Measurements from ENCODE around the gene SLC35B1.
"Not testable (repeated sequence)": the region's sequence is repeated elsewhere in the genome, so short reads cannot be mapped to it uniquely, and the experiment has no call there.

Gene SLC35B1

GRCh38 chr17:49734515-49735490, 27.0 kb upstream of the SLC35B1 start:
- DNase-seq (ENCODE audit: insufficient read length, low spot score) = no peak
- no peak for FAIRE-seq

- no peak for DNase-seq (ENCODE audit: insufficient read length, low spot score)
- no peak for FAIRE-seq
Observed at GRCh38 chr17:49731435-49731831, 23.7 kb upstream of the SLC35B1 start.

DNA sequence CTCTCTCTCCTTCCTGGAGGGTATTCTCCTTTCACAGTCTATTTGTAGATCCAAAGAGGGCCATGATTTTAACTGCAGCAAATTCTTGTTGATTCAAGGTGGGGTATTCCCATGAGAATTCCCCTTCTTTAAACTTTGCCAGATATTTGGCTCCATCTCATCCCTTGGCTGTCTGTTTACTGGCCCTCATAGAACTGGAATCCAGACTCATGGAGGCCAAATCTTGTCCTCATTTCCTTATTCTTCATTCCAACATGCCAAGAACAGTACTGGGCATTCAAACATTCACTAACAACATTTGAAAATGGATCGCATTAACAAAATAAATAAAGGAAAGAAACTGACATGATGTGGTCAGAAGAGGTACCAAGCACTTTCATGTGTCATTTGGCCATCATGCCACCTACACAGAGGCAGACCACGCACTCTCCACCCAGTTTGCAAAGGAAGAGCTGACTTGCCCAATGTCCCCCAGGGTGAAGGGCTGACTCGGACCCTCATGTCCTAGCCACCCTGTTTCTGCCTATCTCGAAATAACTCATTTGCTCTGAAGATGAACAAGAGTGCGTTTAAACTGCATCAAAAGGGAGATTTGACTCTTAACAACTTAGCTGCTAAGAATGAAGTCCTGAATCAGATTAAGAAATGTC, 23.1 kb upstream of the SLC35B1 start:
- no peak for DNase-seq (ENCODE audit: insufficient read length, low spot score)
- FAIRE-seq = no peak

- DNase-seq (ENCODE audit: insufficient read length, low spot score) = no peak
Observed at GRCh38 chr17:49730078-49730784, 22.5 kb upstream of the SLC35B1 start.

GRCh38 chr17:49729069-49729468, 21.3 kb upstream of the SLC35B1 start:
- DNase-seq (ENCODE audit: insufficient read length, low spot score) (no peak), FAIRE-seq (no peak)

More at GRCh38 chr17:49730078-49730784, 22.5 kb upstream of the SLC35B1 start:
- FAIRE-seq = no peak

DNA sequence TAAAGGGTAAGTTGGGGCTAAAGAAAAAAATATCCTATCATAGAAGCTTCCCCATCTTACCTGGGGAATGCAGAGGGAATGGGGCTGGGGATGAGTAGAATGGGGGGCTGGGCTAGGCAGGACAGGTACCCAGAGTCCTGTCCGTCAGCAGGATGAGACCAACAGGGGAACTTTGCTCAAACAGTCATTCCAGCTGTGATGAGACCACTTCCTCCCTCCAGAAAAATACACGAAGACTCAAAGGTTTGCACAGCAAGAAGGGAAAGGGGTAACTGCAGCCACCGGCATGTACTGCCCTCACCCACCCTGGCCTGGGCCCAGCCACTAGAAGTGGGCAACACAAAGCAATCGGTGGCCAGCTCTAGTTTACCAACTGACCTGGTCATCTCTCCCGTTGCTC, 20.7 kb upstream of the SLC35B1 start:
- FAIRE-seq (no peak), DNase-seq (ENCODE audit: insufficient read length, low spot score) (no peak)

DNA sequence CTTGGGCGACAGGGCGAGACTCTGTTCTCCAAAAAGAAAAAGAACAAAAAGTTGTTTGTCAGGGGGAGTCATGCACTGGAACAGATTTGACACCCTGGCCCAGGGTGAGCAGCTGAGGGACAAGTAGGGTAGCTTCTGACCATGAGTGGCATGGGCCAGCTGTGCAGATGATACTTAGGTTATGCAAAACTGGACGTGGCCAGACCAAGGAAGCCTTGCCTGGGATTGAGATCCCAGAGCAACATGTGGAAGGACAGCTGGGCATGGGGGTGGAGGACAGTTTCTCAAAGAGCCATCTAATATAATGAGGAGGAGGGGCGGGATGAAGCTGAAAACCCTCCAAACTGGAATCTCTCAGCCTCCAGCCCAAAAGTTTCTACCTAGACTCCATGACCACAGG, 19.6 kb upstream of the SLC35B1 start:
- DNase-seq (ENCODE audit: insufficient read length, low spot score) (no peak), FAIRE-seq (no peak)

DNA sequence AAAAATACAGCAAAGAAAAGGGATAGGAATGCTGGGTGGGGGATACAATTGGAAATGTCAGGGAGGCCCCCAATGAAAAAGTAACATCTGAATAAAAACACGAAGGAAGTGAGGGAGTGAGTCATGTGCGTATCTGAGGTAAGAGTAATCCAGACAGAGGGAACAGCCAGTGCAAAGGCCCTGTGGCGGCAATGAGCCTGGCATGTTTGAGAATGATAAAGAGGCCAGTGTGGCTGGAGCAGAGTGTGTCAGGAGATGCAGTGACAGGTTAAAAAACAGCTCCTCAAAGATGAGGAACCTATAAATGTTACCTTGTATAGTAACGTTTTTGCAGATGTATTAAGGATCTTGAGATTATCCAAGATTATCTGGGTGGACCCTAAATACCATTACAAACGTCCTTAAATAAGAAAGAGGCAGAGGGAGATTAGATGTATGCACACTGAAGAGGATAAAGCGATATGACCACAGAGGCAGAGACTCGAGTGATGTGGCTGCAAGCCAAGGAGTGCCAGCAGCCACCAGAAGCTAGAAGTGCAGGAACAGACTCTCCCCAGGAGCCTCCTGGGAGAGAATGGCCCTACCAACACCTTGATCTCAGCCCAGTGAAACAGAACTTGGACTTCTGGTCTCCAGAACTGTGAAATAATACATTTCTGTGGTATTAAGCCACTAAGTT, 17.8 kb upstream of the SLC35B1 start:
- FAIRE-seq (no peak), DNase-seq (ENCODE audit: insufficient read length, low spot score) (no peak)

DNA sequence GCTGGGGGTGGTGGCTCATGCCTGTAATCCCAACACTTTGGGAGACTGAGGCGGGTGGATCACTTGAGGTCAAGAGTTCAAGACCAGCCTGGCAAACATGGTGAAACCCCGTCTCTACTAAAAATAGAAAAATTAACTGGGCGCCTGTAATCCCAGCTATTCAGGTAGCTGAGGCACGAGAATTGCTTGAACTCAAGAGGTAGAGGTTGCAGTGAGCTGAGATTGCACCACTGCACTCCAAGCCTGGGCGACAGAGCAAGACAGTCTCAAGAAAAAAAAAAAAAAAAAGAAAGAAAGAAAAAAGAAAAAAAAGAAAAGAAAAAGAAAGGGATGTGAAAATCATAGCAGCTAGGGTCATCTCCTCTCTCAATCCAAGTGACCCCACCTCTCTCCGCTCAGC, 16.8 kb upstream of the SLC35B1 start:
- not testable (repeated sequence) for DNase-seq (ENCODE audit: insufficient read length, low spot score); FAIRE-seq

DNA sequence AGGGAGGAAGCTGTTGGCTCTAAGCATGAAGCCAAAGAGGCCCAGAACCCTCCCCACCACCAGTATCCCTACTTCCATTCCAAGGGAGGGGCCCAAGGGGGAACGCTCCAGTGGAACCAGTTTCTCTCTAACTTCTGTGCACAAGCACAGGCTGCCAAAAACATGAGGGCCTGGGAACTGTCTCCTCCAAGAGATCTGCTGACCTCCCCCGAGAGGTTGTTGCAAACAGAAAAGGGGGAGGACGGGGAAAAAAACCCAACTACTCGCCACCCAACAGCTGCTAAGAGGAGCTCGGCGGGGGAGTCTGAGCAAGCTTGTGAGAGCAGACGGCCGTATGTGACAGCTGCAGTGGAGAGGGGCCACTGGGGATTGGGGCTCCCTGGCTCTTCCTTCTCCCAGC, 15.7 kb upstream of the SLC35B1 start:
- DNase-seq (ENCODE audit: insufficient read length, low spot score) = no peak
- FAIRE-seq = no peak

DNA sequence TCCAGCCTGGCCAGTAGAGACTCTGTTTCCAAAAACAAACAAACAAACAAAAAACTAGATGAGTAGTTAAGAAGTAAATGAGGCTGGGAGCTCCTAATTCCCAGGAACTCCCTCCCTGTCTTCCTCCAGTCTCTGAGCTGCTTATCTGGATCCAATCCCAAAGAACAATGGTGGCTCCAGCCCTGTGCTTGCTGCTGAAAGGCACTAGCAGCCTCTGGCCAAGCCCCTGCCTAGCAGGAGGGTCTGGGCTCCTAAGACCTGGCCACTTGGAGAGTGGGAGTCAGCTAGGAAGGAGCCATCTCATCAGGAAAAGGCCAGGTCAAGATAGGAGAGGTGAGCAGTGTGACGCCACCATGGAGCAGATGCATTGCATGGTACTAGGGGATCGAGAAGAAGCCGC, 14.3 kb upstream of the SLC35B1 start:
- FAIRE-seq (no peak), DNase-seq (ENCODE audit: insufficient read length, low spot score) (no peak)

DNA sequence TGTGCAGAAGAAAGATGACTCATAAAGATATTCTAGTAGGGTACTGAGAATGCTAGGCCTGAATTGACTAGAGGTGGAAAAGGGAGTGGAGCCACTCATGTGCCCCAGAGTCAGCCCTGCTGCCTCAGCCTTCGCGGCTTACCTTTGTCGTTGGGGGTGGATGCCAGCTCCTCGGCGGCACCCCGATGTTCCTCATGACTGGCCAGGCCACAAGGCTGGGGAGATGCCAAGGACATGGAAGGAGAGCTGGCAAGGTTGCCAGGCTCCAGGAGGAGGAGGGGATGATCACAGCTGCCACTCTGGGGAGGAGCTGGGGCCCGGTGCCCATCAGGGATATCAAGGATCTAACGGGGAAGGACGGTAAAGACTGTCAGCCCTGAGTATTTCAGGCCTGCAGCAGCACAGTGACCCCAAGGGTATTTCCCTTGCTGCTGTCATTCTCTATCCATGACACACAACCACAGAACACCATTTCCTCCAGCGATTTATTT, 9.7 kb upstream of the SLC35B1 start:
- FAIRE-seq = no peak
- no peak for DNase-seq (ENCODE audit: insufficient read length, low spot score)

DNA sequence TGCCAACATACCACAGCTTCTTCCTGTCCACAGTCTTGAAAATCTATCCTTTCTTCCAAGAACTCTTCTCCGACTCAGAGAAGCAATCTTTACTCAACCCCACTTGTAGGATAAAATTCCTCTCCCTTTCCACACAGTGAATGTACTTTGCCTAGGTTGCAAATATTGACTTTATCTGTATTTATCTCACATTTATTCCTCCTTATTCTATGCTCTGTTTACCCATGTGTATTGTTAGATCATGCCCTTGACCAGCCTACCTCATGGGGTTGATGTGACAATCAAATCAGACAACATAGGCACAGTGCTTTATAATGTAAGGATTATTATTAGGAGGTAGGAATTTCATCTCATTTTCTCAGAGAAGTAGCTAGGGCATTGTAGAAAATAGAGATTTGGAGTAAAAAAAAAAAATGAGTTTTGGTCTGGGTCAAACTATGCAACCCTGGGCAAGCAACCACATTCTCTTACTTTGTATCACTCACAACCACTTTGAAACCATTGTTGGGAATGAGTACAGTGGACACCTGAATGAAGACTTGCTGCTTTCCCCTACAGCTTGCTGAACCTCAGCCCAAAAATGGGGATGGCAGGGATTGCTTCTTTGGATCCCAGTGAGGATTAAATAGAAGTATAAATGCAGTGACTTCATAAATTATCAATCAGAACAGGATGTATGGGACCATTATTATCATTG, 9.1 kb upstream of the SLC35B1 start:
- FAIRE-seq (no peak), DNase-seq (ENCODE audit: insufficient read length, low spot score) (no peak)

DNA sequence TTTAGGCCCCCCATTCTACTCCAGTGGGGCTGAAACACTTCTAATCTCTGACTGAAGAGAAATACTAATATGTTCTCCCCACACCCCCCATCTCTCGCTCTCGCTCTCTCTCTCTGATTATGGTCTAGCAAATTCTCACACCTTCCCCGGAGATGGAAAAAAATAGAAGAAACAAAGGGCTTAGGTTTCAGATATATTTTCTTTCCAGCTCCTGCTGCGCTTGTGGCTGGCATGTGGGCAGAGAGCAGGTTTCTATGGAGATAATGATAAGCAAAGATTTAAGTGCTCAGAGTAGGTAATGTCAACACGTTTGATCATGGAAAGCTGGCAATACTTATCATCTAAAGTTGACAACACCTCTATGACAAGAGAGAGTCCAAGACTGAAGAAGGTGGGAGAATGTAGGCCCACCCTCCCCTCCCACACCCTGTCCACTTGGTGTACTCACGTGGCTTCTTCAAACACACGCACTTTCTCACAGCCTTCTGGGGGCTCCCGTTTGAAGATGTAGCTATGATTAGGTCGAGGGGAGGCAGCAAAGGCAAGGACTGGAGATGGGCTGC, 8.0 kb upstream of the SLC35B1 start:
- DNase-seq (ENCODE audit: insufficient read length, low spot score) (no peak), FAIRE-seq (no peak)

GRCh38 chr17:49715216-49715615, 7.5 kb upstream of the SLC35B1 start:
- DNase-seq (ENCODE audit: insufficient read length, low spot score) = no peak
- no peak for FAIRE-seq

DNA sequence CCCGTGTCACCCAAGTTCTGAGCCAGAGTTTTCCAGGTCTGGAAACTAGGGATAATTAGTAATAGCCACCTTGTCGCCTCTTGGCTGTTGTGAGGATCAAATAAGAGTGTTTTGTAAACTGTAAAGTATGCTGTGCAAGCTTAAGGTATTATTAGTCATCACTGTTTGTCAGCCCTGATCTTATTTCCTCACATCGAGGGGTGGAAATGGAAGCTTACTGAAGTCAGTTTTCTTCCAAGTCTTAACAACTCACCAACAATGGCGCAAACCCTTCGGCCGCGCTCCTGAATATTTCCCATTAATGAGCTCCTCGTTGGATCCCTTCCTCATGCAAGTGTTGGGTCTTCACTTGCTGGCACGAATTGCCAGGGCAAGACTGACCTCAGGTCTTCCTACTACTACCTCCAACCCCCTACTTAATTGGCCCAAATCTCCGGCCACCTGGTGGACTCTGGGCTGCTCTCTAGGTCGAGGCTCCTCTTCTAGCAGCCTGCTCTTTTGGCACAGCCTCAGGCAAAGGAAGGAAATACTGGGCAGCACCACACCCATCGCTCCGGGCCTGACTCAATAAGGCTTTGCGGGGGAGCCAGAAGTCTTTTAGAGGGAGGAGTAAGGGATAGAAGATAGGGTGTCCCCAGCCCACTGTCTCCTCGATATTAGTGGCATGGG, 885 bp upstream of the SLC35B1 start:
- peak; percentile 40 for FAIRE-seq
- DNase-seq (ENCODE audit: insufficient read length, low spot score) = no peak

DNA sequence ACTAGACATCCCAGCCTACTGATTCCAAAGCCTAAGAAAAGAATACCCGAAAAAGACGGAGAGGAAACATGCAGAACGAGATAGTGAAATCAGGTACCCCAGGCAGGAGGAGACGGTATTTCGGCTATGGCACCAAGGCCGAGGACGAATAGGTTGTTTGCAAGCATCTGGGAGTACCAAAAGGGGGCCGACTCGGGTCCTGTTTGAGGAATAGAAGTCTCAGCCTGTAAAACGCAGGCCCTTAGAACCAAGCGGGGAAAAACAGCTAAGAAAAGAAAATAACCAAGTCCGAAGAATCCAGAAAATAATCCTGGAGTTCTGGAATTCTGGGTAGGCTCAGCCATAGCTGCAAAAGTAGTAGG, 537 bp downstream of the SLC35B1 start:
- no peak for FAIRE-seq
- DNase-seq (ENCODE audit: insufficient read length, low spot score) = no peak

- no peak for FAIRE-seq
- no peak for DNase-seq (ENCODE audit: insufficient read length, low spot score)
Observed at GRCh38 chr17:49705254-49705653, 2.5 kb downstream of the SLC35B1 start.

DNA sequence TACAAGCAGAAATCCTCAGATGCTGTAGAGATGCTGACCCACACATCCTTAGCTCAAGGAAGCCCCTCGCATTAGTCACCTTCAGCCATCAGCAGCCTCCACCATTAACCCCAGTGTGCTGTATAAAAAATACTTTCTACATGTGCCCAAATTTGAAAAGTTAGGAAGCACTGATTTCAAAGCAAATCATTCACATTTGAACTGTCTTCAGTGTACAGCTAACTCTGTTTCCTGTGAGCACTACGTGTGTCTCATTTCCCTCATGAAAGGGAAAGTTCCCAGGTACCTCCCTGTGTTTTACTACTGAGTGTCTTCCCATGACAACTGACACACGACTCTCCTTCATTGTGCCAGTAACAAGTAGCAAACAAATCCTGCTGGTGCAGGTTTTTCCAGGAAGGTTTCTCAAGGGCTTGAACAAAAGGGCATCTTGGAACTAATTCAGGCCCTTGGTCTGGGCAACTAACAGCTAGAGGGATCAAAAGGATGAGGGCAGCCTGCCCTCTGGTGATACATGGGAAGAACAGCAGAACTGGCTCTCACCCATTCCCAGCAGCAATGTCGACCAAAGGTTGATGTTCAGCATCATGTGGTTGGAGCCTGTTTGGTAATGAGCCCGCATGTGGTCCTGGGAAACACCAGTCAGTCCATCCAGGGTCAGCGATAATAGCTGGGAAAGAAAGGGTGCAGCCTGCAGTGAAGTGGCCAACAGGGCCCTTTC, 4.0 kb downstream of the SLC35B1 start:
- no peak for DNase-seq (ENCODE audit: insufficient read length, low spot score)
- FAIRE-seq = no peak
